ENCODE results near the gene ADSS1.

The ADSS1 gene

DNA sequence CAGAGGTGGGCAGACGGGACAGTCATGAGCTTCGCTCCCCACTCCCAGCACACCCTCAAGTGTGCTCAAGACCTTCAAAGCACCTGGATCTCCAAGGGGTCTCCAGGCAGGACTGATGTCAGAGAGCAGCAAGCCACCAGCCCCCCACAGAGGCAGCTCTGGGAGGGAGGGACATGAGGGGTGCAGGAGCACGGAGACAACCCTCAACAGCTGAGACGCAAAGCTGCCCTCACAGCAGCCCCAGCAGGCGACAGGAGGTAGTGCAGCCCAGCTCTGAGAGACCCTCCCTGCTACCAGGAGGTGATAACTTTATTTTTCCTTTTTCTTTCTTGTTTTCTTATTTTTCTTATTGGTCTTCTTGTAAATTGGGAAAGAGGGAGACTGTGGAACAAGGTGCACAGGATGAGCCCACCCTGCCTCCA is 46.8 kb downstream of the ADSS1 start:
- no peak for DNase-seq (ENCODE audit: low spot score)

DNA sequence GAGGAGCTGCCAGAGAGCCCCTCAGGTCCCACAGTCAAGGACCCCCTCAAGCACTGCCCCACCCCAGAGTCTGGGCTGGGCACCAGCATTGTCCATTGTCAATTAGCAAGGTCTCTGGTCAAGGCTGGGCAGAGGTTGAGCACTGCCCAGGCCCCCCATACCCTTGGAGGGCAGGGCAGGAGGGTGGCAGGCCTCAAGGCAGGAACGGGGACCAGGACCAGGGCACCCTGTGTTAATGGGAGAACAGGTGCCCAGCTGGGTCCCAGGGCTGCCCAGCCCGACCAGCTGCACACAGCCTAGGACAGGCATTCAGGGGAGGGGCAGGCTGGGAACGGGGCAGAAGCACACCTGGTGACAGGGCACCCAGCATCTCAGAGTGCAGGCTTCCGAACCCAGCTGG is 47.3 kb downstream of the ADSS1 start:
- DNase-seq (ENCODE audit: low spot score): no peak

DNA sequence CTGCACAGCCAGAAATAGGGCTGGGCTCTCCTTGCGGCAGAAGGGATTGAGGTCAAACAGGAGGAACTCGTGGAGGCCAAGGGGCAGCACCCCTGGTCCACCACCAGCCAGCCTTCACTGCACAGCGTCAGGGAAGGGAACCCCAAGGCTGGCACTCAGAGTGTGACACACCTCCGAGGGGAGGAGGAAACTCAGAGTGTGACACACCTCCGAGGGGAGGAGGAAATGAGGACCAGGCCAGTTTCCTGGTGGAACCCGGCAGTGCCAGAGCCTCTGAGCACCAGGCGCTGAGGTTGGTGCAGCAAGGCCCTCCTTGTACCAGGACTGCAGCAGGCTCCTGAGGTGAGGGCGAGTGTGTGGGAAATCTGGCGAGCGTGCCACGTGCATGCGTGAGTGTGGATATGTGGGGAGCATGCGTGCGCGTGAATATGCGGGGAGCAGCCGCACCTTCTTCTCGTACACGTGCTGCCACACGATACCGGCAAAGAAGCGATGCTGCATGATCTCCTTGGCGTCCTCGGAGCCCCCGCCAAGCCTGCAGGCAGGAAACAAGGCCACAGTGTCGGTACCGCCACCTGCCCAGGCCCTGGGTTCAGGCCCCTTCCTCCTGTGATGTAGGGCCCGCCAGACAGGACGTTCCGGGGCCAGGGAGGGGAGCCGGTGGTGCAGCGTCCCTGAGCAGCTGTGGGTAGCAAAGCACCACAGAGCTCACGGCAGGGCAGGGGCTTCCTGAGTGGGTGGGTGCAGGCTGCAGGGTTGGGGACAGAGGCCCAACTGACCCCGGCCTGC is 48.1 kb downstream of the ADSS1 start:
- no peak for DNase-seq (ENCODE audit: low spot score)

DNA sequence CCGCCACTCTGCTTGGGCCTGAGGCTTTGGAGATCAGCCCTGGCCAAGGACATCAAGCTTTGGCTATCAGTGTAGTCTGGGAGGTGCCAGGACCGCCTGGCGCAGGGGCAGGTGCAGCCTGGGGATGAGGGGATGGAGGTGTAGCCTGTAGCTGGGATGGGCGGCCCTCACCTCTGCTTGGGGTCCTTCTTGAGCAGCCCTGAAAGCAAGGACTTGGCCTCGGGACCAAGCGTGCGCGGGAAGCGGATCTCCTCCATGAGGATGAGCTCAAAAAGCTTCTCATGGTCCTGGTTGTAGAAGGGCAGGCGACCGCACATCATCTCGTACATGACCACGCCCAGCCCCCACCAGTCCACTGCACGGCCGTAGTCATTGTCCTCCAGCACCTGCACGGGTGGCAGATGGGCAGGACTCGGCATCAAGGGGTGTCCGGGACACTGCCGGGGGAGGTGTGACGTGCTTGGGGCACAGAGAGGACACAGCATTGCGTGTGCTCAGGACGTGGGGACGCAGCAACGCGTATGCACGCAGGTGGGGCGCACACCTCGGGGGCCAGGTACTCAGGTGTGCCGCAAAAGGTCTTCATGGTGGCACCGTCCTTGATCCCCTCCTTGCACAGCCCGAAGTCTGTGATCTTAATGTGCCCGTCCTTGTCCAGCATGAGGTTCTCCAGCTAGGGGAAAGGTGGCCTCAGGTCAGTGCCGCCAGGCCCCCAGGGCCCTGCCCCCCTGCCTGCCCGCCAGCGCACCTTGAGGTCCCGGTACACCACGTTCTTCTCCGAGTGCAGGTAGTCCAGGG is 48.9 kb downstream of the ADSS1 start:
- DNase-seq (ENCODE audit: low spot score): no peak

DNA sequence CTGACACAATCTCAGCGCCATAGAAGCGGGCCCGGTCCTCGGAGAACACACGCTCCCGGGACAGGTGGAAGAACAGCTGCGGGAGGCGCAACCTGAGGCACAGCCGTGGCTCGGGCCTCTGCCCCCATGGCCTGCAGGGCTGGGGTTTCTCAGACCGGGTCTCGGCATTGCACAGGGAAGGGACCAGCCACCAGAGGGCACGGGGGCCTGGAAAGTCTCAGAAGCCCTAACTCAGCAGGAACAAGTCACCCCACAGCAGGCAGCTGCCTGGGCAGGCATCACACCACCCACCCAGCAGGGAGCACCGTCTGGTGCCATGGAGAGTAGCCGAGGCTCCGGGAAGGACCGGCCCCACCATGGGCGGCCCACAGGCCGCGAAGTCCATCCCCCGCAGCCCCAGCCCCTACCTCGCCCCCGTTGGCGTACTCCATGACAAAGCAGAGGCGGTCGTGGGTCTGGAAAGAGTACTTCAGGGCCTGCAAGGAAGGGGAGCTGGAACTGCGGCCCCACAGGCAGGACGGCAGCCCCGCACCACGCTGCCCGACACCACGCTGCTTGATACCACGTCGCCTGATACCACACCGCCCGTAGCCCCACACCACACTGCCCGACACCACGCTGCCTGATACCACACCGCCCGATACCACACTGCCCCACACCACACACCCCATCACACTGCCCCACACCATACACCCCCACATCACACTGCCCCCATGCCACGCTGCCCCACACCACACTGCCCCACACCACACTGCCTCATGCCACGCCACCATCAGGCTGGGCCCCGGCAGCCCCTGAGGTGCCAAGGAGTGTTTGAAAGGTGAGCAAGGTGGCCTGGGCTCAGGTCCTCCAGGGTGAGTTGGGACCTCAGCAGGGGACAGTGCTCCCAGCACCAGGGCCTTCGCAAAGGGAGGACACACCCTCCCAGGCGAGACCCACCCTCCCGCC is 49.8 kb downstream of the ADSS1 start:
- no peak for DNase-seq (ENCODE audit: low spot score)

DNA sequence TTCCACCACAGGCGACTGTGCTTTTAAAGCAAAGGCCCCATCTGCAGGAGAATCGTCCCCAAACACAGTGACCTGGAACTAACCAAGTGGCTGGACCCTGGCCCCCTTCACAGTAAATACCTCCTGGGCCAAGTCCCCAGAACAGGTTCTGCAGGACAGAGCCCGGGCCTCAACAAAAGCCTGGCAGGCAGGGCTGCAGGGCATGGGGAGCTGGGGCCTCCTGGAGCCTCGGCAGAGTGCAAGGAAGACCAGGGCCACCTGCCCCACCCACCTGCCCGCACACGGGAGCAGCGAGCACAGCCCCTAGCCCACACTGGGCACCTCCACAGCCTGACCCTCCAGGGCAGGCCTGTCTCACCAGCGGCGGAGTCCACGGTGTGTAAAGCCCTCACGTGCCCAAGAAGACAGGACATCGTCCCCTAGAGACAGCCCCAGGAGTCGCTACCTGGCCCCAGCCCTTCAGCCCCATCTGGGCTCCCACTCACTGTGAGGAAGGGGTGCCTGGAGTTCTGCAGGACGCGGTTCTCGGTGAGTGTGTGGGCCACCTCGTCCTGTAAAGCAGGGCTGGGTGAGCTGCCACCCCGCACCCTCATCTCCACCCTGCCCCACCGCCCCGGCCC is 50.5 kb downstream of the ADSS1 start:
- no peak for DNase-seq (ENCODE audit: low spot score)

DNA sequence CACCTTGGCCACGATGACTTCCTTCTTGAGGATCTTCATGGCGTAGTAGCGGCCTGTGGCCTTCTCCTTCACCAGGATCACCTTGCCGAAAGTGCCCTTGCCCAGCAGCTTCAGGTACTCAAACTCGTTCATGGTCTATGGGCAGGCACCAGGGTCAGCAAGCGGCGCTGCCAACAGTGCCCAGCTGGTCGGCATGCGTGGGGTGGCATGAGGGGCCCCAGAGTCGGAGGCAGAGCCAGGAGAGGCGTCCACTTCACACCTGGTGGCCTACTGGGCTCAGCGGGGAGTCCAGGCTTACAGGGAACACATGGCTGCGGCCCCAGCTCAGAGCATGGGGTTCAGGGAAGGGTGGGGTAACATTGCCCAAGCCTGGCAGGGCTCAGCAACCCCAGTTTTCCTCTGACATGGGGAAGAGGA is 51.1 kb downstream of the ADSS1 start:
- DNase-seq (ENCODE audit: low spot score): no peak

DNA sequence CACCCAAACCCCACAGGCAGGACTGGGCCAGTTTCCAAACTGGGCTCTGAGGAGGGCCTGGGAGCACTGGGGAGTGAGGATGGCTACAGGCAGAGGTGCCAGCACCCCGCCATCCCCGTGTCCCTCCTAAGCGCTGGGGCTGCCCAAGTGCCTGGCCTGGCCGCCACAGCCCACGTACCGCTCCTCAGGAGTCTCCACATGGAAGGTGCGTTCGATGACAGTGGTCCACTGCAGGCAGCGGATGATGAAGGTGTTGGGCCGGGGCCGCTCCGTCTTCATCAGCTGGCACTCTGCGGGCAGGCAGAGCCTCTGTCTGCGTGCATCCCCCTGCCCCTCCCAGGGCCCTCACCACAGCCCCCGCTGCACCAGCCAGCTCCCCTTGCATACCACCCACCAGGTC is 52.5 kb downstream of the ADSS1 start:
- DNase-seq (ENCODE audit: low spot score): no peak

DNA sequence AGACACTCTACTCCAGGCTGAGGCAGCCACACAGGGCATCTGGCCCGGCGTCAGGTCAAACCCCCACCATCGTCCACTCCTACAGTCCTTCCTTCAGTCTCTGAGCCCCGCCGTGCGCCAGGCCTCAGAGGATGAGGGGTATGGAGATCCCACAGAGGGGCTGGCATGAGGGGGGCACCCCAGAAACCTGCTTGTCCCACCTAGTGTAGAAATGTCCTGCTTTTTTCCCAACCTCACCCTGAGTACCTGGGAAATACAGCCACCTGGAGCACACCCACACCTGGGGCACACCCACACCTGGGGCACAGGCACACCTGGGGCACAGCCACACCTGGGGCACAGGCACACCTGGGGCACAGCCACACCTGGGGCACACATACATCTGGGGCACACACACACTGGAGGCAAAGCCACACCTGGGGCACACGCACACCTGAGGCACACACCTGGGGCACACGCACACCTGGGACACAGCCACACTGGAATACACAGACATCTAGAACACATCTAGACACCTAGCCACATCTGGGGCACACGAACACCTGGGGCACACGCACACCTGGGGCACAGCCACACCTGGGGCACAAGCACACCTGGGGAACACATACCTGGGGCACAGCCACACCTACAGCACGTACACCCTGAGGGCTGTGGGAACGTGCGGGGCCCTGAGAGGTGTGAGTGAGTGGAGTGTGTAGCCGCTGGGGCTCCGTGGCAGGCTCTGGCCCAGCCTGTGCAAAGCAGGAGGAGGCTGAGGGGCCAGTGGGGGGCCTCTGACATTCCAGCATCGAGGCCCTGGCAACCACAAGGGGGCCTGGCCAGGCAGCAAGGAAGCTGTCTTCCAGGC is 53.2 kb downstream of the ADSS1 start:
- no peak for DNase-seq (ENCODE audit: low spot score)

DNA sequence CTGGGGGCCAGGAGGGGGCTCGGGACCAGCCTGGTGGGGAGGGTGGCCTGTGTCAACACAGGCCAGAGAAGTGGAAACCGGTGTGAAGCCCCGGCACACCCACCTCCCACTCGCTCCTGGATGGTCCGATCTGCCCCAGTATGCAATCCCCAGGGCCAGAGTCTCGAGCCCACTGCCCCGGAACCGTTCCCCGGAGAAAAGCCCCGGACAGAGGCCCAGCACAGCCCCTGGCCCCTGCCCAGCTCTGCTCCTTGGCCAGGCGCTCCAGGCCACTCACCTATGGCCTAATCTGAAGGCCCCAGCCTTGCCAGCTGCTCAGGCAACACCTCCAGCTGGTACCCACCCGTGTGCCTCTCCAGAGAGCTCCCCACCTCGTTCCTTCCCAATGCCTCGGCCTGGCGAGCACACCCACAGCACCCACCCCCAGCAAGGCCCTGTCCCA is 53.8 kb downstream of the ADSS1 start:
- no peak for DNase-seq (ENCODE audit: low spot score)

DNA sequence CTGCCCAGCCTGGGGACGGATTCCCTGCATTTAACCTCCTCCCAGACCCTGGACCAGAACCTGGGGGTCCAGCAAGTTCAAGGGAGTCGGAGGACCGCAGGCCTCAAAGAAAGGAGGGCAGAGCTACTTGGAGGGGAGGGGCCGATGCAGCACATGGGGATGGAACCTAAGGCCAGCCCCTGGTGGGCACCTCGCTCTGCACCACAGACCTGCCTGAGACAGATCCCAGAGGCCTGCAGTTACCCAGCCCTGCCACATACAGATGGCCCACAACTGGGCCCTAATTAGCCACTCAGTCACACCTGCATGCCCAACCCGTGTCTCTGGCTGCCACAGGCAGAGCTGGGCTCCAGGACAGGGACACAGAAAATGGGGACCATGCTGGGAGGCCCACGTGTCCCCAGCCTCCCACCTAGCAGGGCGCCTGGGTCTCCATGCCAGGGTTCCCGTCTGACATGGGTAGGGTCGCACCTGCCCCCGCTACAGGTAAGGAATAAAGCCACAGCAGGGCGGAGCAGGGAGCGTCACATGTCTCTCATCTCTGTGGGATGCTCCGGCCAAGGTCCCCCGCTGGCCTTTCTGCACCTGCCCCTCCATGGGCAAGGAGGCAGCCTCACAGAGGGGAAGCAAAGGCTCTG is 54.8 kb downstream of the ADSS1 start:
- DNase-seq (ENCODE audit: low spot score): no peak

DNA sequence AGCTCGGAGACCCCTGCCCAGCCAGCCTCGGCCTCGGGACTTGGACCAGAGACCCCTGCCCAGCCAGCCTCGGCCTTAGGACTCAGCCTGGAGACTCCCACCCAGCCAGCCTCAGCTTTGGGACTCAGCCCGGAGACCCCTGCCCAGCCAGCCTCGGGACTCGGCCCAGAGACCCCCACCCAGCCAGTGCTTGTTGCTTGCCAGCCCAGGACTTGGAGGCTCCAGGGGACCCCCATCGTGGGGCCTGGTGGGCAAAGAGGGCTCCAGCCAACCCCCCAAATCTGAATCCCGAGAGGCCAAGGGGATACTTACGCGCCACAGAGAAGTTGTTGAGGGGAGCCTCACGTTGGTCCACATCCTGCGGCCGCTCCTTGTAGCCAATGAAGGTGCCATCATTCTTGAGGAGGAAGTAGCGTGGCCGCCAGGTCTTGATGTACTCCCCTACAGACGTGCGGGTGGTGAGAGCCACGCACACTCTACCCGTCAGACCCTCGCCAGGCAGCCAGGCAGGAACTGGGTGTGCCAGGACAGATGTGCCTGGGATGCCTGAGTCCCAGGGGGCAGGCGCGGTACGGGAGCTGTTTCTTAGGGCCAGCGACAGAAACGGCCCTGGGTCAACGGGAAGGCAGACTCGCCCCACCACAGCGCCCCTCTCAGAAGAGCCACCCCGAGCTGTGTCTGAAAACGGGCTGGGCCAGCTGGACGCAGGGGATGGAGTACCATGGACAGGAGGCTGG is 55.9 kb downstream of the ADSS1 start:
- no peak for DNase-seq (ENCODE audit: low spot score)

DNA sequence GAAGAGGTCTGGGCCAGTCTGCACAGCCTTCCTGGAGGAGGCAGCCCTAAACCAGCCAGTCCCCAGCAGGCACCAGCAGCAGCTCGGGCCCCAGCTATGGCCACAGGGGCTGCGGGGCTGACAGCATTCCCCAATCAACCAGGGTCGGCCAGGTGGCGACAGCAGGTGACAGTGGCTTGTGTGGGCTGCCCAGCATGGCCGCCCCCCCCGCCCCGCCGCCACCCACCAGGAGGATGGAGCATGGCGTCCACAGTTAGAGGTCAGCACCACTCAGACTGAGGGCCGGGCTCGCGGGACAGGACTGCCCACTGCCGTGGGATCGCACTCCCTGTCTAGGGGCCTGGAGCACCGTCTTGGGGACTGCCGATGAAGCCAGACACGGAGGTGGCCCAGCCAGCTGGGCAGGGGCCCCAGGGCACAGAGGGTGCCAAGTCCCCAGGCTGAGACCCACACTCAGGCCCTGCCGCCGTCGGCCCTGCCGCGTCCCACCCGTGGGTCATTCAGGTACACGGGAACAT is 56.5 kb downstream of the ADSS1 start:
- no peak for DNase-seq (ENCODE audit: low spot score)

DNA sequence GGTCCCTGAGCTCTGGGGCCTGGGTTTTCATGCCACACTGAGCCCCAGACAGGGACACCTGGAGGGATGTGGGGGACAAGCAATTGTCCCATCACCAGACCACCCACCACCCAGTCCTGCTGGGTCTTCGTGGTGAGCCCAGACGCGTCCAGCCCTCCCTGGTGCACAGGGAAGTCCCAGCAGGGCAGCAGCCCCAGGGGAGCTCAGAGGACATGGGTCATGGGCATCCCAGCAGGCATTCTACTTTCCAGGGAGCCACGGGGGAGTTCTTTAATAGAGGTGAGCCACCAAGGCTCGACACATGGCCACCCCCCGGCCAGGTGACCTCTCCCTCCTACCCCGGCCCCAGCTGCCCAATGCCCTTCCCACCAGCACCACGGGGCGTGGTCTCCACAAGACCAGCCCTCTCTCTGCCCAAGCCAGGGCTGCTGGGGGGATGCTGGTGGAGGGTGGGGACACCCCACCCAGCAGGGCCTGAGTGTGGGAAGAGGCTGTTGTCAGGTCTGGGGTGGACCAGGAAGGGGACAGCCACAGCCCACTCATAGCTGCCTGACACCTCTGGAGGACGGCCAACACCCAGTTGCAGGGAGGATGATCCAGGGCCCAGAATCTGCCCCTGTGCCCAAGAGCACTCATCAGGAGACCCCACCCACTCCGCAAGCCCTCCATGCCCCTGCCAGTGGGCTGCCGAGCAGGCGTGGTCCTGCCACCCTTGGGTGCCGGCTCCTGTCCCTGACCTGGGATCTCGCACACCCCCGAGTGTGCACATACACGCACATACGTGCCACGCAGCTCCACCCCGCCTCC is 57.4 kb downstream of the ADSS1 start:
- DNase-seq (ENCODE audit: low spot score): no peak

DNA sequence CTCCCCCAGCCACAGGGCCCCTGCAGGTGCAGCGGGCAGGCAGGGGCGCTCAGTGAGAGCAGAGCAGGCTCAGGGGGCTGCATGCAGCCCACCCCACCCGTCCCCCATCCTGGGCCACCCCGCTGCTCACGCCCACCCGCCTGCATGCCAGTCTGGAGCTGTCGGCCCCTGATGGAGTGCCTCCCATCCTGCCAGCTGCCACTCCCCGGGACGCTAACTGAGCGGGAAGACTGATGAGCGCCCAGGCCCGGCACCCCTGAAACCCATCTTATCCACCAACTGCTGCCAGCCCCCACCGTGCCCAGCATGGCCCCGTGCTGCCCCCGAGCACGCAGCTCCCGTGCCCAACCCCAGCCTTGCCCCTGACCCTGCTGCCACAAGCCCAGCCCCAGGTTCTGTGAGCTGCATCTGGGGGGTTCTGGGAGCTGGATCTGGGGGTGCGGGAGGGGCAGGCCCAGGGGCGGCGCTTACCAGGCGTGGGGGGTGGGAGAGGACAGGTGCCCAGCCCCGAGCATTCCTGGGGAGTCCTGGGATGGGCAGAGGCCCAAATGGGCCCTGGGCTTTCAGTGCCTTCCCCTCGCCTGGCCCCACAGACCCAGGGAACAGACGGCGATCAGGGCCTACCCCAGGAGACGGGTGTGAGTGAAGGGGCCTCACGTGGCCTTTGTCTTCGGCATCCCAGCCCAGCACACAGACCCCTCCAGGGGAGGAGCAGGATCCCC is 58.2 kb downstream of the ADSS1 start:
- no peak for DNase-seq (ENCODE audit: low spot score)

DNA sequence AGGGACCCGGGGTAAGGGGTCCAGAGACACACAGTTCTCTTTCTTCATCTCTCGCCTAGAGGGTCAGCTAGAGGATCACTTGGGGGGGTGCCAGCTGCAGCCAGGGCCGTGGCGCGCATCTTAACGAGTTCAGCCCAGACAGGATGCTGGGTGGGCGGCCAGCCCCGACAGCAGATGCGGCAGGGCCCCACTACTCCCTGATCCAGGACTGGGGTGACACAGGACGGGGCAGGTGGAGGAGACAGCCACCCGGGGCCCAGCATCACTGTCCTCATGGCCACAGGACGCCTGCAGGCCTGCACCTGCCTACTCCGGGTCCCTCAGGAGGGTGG is 58.7 kb downstream of the ADSS1 start:
- DNase-seq (ENCODE audit: low spot score): no peak

DNA sequence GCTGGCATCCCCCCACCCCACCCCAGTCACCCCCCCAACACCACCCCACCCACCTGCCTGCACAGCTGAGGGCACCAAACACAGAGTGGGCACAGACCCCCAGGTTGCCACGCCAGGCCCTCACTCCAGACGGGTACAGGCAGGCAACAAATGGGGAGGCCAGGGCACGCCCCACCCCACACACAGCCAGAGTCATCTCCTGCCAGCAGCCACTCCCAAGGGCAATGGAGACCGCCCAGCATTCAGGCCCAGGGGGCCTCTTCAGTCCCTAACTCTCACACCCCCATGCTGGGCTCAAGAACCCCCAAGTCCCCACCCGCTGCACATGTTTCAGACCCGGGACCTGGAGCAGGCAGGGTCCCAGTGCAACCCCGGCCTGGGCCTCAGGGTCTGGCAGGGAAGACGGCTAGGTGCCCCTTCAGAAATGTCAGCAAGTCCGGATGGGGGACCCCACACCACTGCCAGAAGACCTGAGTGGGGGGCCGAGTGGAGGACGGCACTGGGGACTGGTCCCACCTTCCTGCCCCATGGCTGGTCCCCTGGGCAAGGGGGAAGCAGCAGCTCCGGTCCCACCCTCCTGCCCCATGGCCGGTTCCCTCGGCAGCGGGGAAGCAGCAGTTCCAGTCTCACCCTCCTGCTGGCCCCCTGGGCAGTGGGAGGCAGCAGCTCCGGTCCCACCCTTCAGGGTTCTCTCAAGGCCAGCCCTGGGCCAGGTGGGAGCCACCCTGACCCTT is 59.6 kb downstream of the ADSS1 start:
- no peak for DNase-seq (ENCODE audit: low spot score)
